ENCODE results near the gene NT5C3A. TPM values are rescaled to one million over a fixed set of nuclear protein-coding genes. Genes with fewer than 3 reads are reported as not detected.
A peak's percentile ranks its signal among the peaks of the same experiment; 100 is the strongest.
"Not testable (repeated sequence)": the region's sequence is repeated elsewhere in the genome, so short reads cannot be mapped to it uniquely, and the experiment has no call there.

The NT5C3A gene
- polyA plus RNA-seq, 4 donors: 40.1 to 108 (median 88.7) TPM

DNA sequence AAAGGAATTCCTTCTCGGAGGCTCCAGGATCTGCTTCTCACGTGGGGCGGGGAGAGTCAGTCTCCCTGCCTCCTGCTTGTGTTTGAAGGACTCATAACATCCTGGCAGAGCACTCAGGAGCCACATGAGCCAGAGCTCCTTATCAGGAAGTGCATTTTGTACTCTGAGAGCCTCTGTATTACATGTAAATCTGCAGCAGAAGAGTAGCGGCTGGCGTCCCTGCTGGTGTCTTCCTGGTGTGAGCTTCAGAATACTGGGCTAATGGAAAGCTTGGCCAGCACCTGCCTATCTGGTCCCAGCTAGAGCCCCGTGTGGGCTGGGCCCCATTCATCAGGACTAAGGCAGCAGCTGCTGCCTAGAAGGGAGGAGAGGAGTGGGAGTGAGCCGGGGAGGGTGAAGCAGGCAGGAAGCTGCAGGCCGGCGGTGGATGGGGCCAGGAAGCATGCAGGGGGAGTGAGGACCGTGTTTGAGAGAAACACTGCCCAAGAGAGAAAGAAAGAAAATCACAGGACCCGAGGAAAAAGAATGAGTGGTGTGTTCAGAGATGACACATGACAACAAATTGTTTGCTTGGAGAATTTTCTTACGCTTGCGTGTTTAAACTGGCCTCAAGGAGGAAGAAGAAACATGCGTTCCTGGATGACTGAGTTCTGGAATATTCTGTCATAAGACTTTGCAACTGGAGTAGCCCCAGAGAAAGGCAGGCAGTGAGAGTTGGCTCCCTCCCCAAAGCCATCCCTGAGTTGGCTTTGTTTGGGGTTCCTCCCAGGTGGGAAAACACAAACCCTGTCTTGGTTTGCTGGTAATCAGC is 64.0 kb downstream of the NT5C3A start:
- H3K4me1 ChIP-seq (ENCODE audit: control insufficient read depth in 3 of 3, insufficient read depth in 2 of 3, low read depth in 1 of 3, low read length in 2 of 3); H3K4me3 ChIP-seq (ENCODE audit: low read depth in 1 of 3, low read length in 3 of 3); H3K36me3 ChIP-seq (ENCODE audit: control insufficient read depth in 3 of 3, insufficient read depth in 2 of 3, low read depth in 1 of 3, low read length in 3 of 3); H3K27me3 ChIP-seq (ENCODE audit: control insufficient read depth in 3 of 3, insufficient read depth in 3 of 3, low read length in 3 of 3); FAIRE-seq; H3K9me3 ChIP-seq (ENCODE audit: control insufficient read depth in 2 of 2, insufficient read depth in 1 of 2, low read depth in 1 of 2, low read length in 1 of 2): not testable (repeated sequence)
- peak; percentile 70 to 79 for DNase-seq
- 11 to 15% (median 13%) methylated on average over 12 to 14 of the region's 14 CpGs for WGBS, 3 donors
- peak overlapping the region in 2 of 3 donors; percentile 61 to 89 for H3K27ac ChIP-seq (ENCODE audit: low read depth in 1 of 3, low read length in 2 of 3)

DNA sequence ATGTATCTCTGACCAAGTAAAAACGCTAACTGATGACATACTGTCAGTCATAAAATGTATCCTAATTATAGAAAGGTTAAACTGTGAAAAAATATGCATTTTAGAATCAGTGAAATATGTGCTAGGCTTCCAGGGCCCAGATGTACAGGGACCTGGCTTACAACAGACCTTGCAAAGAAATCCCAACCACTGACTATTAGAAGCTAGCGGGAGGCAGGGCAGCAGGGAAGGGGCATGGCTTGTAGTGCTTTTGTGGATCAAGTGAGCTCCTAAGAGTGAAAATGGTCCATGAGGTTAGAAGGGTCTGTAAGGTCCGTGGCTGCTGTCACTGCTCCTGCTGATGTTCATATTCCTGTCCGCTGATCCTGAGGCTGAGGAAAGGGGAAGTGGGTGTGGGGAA is 64.6 kb downstream of the NT5C3A start:
- 46 to 66% (median 54%) methylated on average over 2 to 3 of the region's 4 CpGs for WGBS, 3 donors
- not testable (repeated sequence) for H3K9me3 ChIP-seq (ENCODE audit: control insufficient read depth in 2 of 2, insufficient read depth in 1 of 2, low read depth in 1 of 2, low read length in 1 of 2); FAIRE-seq; H3K27me3 ChIP-seq (ENCODE audit: control insufficient read depth in 3 of 3, insufficient read depth in 3 of 3, low read length in 3 of 3); H3K4me1 ChIP-seq (ENCODE audit: control insufficient read depth in 3 of 3, insufficient read depth in 2 of 3, low read depth in 1 of 3, low read length in 2 of 3); H3K4me3 ChIP-seq (ENCODE audit: low read depth in 1 of 3, low read length in 3 of 3); H3K36me3 ChIP-seq (ENCODE audit: control insufficient read depth in 3 of 3, insufficient read depth in 2 of 3, low read depth in 1 of 3, low read length in 3 of 3); DNase-seq
- peak overlapping the region in 2 of 3 donors; percentile 61 to 89 for H3K27ac ChIP-seq (ENCODE audit: low read depth in 1 of 3, low read length in 2 of 3)

GRCh38 chr7:32992750-32993149 is 69.8 kb downstream of the NT5C3A start:
- not testable (repeated sequence) for H3K9me3 ChIP-seq (ENCODE audit: control insufficient read depth in 2 of 2, insufficient read depth in 1 of 2, low read depth in 1 of 2, low read length in 1 of 2); H3K4me1 ChIP-seq (ENCODE audit: control insufficient read depth in 3 of 3, insufficient read depth in 2 of 3, low read depth in 1 of 3, low read length in 2 of 3); FAIRE-seq; H3K27me3 ChIP-seq (ENCODE audit: control insufficient read depth in 3 of 3, insufficient read depth in 3 of 3, low read length in 3 of 3); H3K4me3 ChIP-seq (ENCODE audit: low read depth in 1 of 3, low read length in 3 of 3)
- Histone ChIP-seq H3K27ac (ENCODE audit: low read depth in 1 of 3, low read length in 2 of 3) (peak overlapping the region; percentile 16 to 76 (median 67)), H3K36me3 (ENCODE audit: control insufficient read depth in 3 of 3, insufficient read depth in 2 of 3, low read depth in 1 of 3, low read length in 3 of 3) (peaks cover 0 to 14% (median 0%) of the 10 kb centered on the region in 3 donors)
- WGBS, 3 donors: 10 to 39% (median 14%) methylated on average over 5 to 6 of the region's 6 CpGs
- DNase-seq: peak; percentile 83 to 84

- Histone ChIP-seq H3K27ac (ENCODE audit: low read depth in 1 of 3, low read length in 2 of 3) (peak overlapping the region; percentile 16 to 76 (median 67)), H3K36me3 (ENCODE audit: control insufficient read depth in 3 of 3, insufficient read depth in 2 of 3, low read depth in 1 of 3, low read length in 3 of 3) (peaks cover 0 to 14% (median 0%) of the 10 kb centered on the region in 3 donors)
- not testable (repeated sequence) for H3K4me3 ChIP-seq (ENCODE audit: low read depth in 1 of 3, low read length in 3 of 3); H3K27me3 ChIP-seq (ENCODE audit: control insufficient read depth in 3 of 3, insufficient read depth in 3 of 3, low read length in 3 of 3); H3K9me3 ChIP-seq (ENCODE audit: control insufficient read depth in 2 of 2, insufficient read depth in 1 of 2, low read depth in 1 of 2, low read length in 1 of 2); H3K4me1 ChIP-seq (ENCODE audit: control insufficient read depth in 3 of 3, insufficient read depth in 2 of 3, low read depth in 1 of 3, low read length in 2 of 3); DNase-seq; FAIRE-seq
- 48 to 74% (median 61%) methylated on average over 8 to 9 of the region's 9 CpGs for WGBS, 3 donors
Observed at GRCh38 chr7:32991975-32992700, 70.4 kb downstream of the NT5C3A start.

DNA sequence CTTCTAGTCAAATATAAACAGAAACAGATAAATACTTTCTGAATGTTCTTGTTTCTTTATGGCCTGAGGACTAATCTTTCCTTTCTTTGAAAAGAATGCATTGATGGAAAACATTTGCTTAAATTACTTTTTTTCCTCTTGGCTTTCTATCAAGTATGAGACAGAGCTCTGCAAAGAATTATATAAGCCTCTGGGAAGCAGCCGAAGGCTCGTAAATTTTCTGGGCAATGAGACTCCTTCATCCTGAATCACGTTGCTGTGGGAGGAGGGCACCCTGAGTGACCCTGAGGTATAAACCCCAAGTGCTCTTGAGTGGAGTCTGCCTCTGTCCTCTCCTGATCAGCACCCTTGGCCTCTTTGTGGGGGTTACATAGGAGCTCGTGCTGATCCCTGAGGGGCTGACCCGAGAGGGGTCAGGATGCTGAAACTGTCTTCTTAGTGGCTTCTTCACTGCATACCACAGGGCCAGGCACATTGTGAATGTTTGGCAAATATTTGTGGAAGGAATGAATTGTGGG is 71.4 kb downstream of the NT5C3A start:
- not testable (repeated sequence) for DNase-seq; H3K4me1 ChIP-seq (ENCODE audit: control insufficient read depth in 3 of 3, insufficient read depth in 2 of 3, low read depth in 1 of 3, low read length in 2 of 3); H3K27ac ChIP-seq (ENCODE audit: low read depth in 1 of 3, low read length in 2 of 3); H3K9me3 ChIP-seq (ENCODE audit: control insufficient read depth in 2 of 2, insufficient read depth in 1 of 2, low read depth in 1 of 2, low read length in 1 of 2); H3K4me3 ChIP-seq (ENCODE audit: low read depth in 1 of 3, low read length in 3 of 3); FAIRE-seq; H3K27me3 ChIP-seq (ENCODE audit: control insufficient read depth in 3 of 3, insufficient read depth in 3 of 3, low read length in 3 of 3)
- 60 to 82% (median 77%) methylated on average over 2 to 5 of the region's 5 CpGs for WGBS, 3 donors
- peaks cover 0 to 16% (median 0%) of the 10 kb centered on the region in 3 donors for H3K36me3 ChIP-seq (ENCODE audit: control insufficient read depth in 3 of 3, insufficient read depth in 2 of 3, low read depth in 1 of 3, low read length in 3 of 3)

DNA sequence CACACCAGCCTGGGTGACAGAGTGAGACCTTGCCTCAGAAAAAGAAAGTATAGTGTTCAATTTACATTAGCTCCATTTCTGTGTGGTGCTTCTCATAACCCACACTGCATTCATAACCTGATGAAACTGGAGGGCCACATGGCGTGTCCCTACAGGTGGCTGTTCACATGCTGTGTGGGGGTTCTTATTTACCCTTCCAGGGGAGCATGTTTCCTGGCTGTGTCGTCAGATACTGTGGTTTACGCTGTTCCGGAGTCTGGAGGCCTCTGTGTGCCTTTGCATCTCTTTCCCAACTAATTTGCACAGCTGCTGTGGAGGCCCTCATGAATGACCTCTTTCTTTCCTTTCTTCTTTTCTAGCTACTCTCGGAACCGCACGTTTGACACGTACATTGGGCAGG is 74.4 kb downstream of the NT5C3A start:
- FAIRE-seq; H3K9me3 ChIP-seq (ENCODE audit: control insufficient read depth in 2 of 2, insufficient read depth in 1 of 2, low read depth in 1 of 2, low read length in 1 of 2); H3K27ac ChIP-seq (ENCODE audit: low read depth in 1 of 3, low read length in 2 of 3); DNase-seq; H3K27me3 ChIP-seq (ENCODE audit: control insufficient read depth in 3 of 3, insufficient read depth in 3 of 3, low read length in 3 of 3); H3K4me1 ChIP-seq (ENCODE audit: control insufficient read depth in 3 of 3, insufficient read depth in 2 of 3, low read depth in 1 of 3, low read length in 2 of 3); H3K4me3 ChIP-seq (ENCODE audit: low read depth in 1 of 3, low read length in 3 of 3): not testable (repeated sequence)
- H3K36me3 ChIP-seq (ENCODE audit: control insufficient read depth in 3 of 3, insufficient read depth in 2 of 3, low read depth in 1 of 3, low read length in 3 of 3): peaks cover 0 to 22% (median 0%) of the 10 kb centered on the region in 3 donors
- WGBS, 3 donors: 74 to 91% (median 80%) methylated on average over 5 to 8 of the region's 8 CpGs

GRCh38 chr7:32979902-32980301 is 82.7 kb downstream of the NT5C3A start:
- H3K4me3 ChIP-seq (ENCODE audit: low read depth in 1 of 3, low read length in 3 of 3); H3K27ac ChIP-seq (ENCODE audit: low read depth in 1 of 3, low read length in 2 of 3); H3K27me3 ChIP-seq (ENCODE audit: control insufficient read depth in 3 of 3, insufficient read depth in 3 of 3, low read length in 3 of 3); FAIRE-seq; H3K36me3 ChIP-seq (ENCODE audit: control insufficient read depth in 3 of 3, insufficient read depth in 2 of 3, low read depth in 1 of 3, low read length in 3 of 3); H3K4me1 ChIP-seq (ENCODE audit: control insufficient read depth in 3 of 3, insufficient read depth in 2 of 3, low read depth in 1 of 3, low read length in 2 of 3); DNase-seq; H3K9me3 ChIP-seq (ENCODE audit: control insufficient read depth in 2 of 2, insufficient read depth in 1 of 2, low read depth in 1 of 2, low read length in 1 of 2): not testable (repeated sequence)
- no CpG with 5 or more reads among the region's 2 CpGs for WGBS, 3 donors

- 90 to 94% (median 93%) methylated on average over 6 of the region's 6 CpGs for WGBS, 3 donors
- not testable (repeated sequence) for FAIRE-seq; H3K4me3 ChIP-seq (ENCODE audit: low read depth in 1 of 3, low read length in 3 of 3); H3K27ac ChIP-seq (ENCODE audit: low read depth in 1 of 3, low read length in 2 of 3); H3K4me1 ChIP-seq (ENCODE audit: control insufficient read depth in 3 of 3, insufficient read depth in 2 of 3, low read depth in 1 of 3, low read length in 2 of 3); H3K36me3 ChIP-seq (ENCODE audit: control insufficient read depth in 3 of 3, insufficient read depth in 2 of 3, low read depth in 1 of 3, low read length in 3 of 3); H3K9me3 ChIP-seq (ENCODE audit: control insufficient read depth in 2 of 2, insufficient read depth in 1 of 2, low read depth in 1 of 2, low read length in 1 of 2); H3K27me3 ChIP-seq (ENCODE audit: control insufficient read depth in 3 of 3, insufficient read depth in 3 of 3, low read length in 3 of 3); DNase-seq
Observed at GRCh38 chr7:32979246-32979645, 83.3 kb downstream of the NT5C3A start.
